Vagina (tissue), 2 donors: ENCODE measurements around the gene TMEM131L. TPM values are rescaled to one million over a fixed set of nuclear protein-coding genes. Genes with fewer than 3 reads are reported as not detected.

Experiments
- DNase-seq, 2 donors: peaks; one replicate each; pipeline ENCODE4 v3.0.0-alpha.2; 2017; ENCODE audit errors: extremely low spot score in 2 of 2
- H3K27ac ChIP-seq: fragments of 200-600 bp; sonication (generic); one replicate; pipeline ENCODE4 v1.5.1; 2019
- H3K27me3 ChIP-seq: fragments of 200-600 bp; sonication (generic); one replicate; pipeline ENCODE4 v1.5.1; 2019
- H3K36me3 ChIP-seq, 2 donors: fragments of 200-600 bp; sonication (generic); one replicate each; pipeline ENCODE4 v1.5.1; 2017 to 2019
- H3K4me1 ChIP-seq: fragments of 200-600 bp; sonication (generic); one replicate; pipeline ENCODE4 v1.5.1; 2019
- H3K4me3 ChIP-seq, 2 donors: fragments of 200-600 bp; sonication (generic); 1 replicate in 1 of 2; 2 replicates in 1 of 2; pipeline ENCODE4 v1.5.1; 2016 to 2019
- H3K9me3 ChIP-seq: fragments of 200-600 bp; sonication (generic); one replicate; pipeline ENCODE4 v1.5.1; 2019
- CTCF ChIP-seq, 3 experiments: fragments of 450-650 bp in 2 of 3; fragments of 200-600 bp in 1 of 3; sonication (generic) in 1 of 3; IDR thresholded peaks; one replicate each; pipeline ENCODE4 v1.5.1; 2017 to 2019; ENCODE audit warnings: antibody characterized with exemption in 3 of 3, mild to moderate bottlenecking in 2 of 3, moderate library complexity in 2 of 3
- POLR2A ChIP-seq, 2 donors: fragments of 450-650 bp; IDR thresholded peaks; one replicate each; pipeline ENCODE4 v1.6.1; 2017; ENCODE audit warnings: antibody characterized with exemption in 2 of 2, mild to moderate bottlenecking in 2 of 2, moderate library complexity in 2 of 2
- POLR2AphosphoS5 ChIP-seq, 2 donors: sonication (generic); formaldehyde crosslinking; IDR thresholded peaks; one replicate each; pipeline ENCODE4 v1.9.0; 2017; ENCODE audit warnings: antibody characterized with exemption in 2 of 2, mild to moderate bottlenecking in 2 of 2, low read depth in 1 of 2; ENCODE audit not compliant: insufficient read depth in 1 of 2
- intact Hi-C: fragments of 100-400 bp; cut with DNase I; formaldehyde crosslinking; loops from one replicate; pipeline ENCODE4 v1.15.1; 2023
- total RNA-seq: library from RNA; depleted of rRNA; stranded (reverse); fragments of >200 nt; gene quantifications from one replicate; pipeline ENCODE4 v1.2.3, GENCODE V29; 2016

TMEM131L gene
- total RNA-seq, 1 donor from 2014 or later = 17.7 TPM

GRCh38 chr4:153646978-153647377, 180.8 kb downstream of the TMEM131L start:
- intact Hi-C loops = no loop called here
- Histone ChIP-seq H3K27me3 (no peaks in the 10 kb centered on the region), H3K4me3 (no peak overlapping the region), H3K36me3 (no peaks in the 10 kb centered on the region), H3K27ac (no peak overlapping the region), H3K9me3 (no peaks in the 10 kb centered on the region), H3K4me1 (no peaks in the 10 kb centered on the region)
- TF ChIP-seq CTCF (IDR thresholded peaks at IDR 0.05) = no peak
- no peak for TF ChIP-seq POLR2A (IDR thresholded peaks at IDR 0.05)
- no peak for TF ChIP-seq POLR2AphosphoS5 (IDR thresholded peaks at IDR 0.05; ENCODE audit: insufficient read depth in 1 of 2, low read depth in 1 of 2)
- DNase-seq = no peak

GRCh38 chr4:153647975-153648374, 181.8 kb downstream of the TMEM131L start:
- no peak for TF ChIP-seq CTCF (IDR thresholded peaks at IDR 0.05)
- TF ChIP-seq POLR2A (IDR thresholded peaks at IDR 0.05) = no peak
- no peak for TF ChIP-seq POLR2AphosphoS5 (IDR thresholded peaks at IDR 0.05; ENCODE audit: insufficient read depth in 1 of 2, low read depth in 1 of 2)
- intact Hi-C loops = no loop called here

DNA sequence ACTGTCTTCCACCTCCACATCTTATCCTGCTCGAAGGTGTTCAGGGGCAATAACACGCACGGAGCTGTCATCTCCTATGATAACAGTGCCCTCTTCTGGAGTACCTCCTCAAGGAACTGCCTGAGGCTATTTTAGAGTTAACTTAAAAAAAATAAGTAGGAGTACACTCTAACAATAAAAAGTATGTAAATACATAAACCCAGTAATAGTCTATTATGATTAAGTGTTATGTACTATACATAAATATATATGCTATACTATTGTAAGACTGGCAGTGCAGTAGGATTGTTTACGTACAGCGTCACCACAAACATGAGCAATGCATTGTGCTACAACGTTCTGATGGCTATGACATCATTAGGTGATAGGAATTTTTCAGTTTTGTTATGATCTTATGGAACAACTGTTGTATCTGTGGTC, 183.4 kb downstream of the TMEM131L start:
- no peak for DNase-seq
- Histone ChIP-seq H3K27me3 (no peaks in the 10 kb centered on the region), H3K36me3 (no peaks in the 10 kb centered on the region), H3K4me1 (no peaks in the 10 kb centered on the region), H3K27ac (no peak overlapping the region), H3K4me3 (no peak overlapping the region), H3K9me3 (no peaks in the 10 kb centered on the region)
- intact Hi-C loops = no loop called here
- TF ChIP-seq POLR2AphosphoS5 (IDR thresholded peaks at IDR 0.05; ENCODE audit: insufficient read depth in 1 of 2, low read depth in 1 of 2) = no peak
- TF ChIP-seq CTCF (IDR thresholded peaks at IDR 0.05) = no peak
- TF ChIP-seq POLR2A (IDR thresholded peaks at IDR 0.05) = no peak

More at GRCh38 chr4:153647975-153648374, 181.8 kb downstream of the TMEM131L start:
- Histone ChIP-seq H3K36me3 (no peaks in the 10 kb centered on the region), H3K9me3 (no peaks in the 10 kb centered on the region), H3K4me3 (no peak overlapping the region), H3K27me3 (no peaks in the 10 kb centered on the region), H3K4me1 (no peaks in the 10 kb centered on the region), H3K27ac (no peak overlapping the region)
- no peak for DNase-seq

- Histone ChIP-seq H3K4me3 (no peak overlapping the region), H3K36me3 (no peaks in the 10 kb centered on the region), H3K9me3 (no peaks in the 10 kb centered on the region), H3K4me1 (no peaks in the 10 kb centered on the region), H3K27me3 (no peaks in the 10 kb centered on the region), H3K27ac (no peak overlapping the region)
- TF ChIP-seq POLR2A (IDR thresholded peaks at IDR 0.05) (no peak), POLR2AphosphoS5 (IDR thresholded peaks at IDR 0.05; ENCODE audit: insufficient read depth in 1 of 2, low read depth in 1 of 2) (no peak), CTCF (IDR thresholded peaks at IDR 0.05) (no peak)
- intact Hi-C loops = no loop called here
- DNase-seq = no peak
Measured at GRCh38 chr4:153651116-153651515, 185.0 kb downstream of the TMEM131L start.

DNA sequence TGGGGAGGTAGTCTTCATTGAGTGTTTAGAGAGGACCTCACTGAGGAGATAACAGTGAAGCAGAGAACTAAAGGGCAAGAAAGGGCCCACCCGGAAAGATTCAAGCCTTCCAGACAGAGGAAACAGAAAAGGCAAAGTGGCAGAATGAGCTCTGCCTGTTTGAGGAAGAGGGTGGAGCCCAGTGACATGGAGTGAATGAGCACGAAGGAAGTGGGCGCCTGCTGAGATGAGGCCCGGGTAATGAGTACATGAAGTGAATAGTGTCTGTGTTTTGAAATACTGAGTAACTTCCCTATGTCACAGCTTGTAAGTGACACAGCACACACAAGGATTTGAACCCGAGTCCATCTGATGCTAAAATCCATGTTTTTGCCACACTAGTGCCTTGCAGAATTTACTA, 185.4 kb downstream of the TMEM131L start:
- Histone ChIP-seq H3K9me3 (no peaks in the 10 kb centered on the region), H3K4me1 (peaks cover 4% of the 10 kb centered on the region), H3K27ac (no peak overlapping the region), H3K27me3 (no peaks in the 10 kb centered on the region), H3K4me3 (no peak overlapping the region), H3K36me3 (no peaks in the 10 kb centered on the region)
- TF ChIP-seq CTCF (IDR thresholded peaks at IDR 0.05) (no peak), POLR2AphosphoS5 (IDR thresholded peaks at IDR 0.05; ENCODE audit: insufficient read depth in 1 of 2, low read depth in 1 of 2) (no peak), POLR2A (IDR thresholded peaks at IDR 0.05) (no peak)
- DNase-seq = no peak
- intact Hi-C loops = no loop called here
